ENCODE measurements around the gene NLRP1.

DNA sequence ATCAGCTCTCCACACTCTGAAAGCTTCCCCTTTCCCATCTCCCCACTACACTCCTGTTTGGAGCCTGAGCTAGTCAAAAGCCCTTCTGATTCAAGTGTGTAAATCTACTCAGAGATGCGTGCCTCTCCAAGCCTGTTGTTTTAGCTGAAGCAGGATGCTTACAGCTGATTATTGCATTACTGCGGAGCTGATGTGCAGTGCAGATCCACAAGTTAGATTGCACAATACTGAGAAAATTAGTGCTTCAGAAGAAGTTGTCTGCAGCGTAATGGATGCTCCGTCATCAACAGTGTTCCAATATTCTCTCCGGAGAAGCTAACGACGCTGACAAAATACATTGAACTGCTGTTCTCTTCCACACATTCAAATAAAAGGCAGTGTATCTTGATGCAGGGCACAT lies 44.8 kb upstream of the NLRP1 start:
- no peak for TF ChIP-seq POLR2AphosphoS5 (IDR thresholded peaks at IDR 0.05; ENCODE audit: borderline replicate concordance, low read depth, low read length)
- no peak for TF ChIP-seq EZH2 (IDR thresholded peaks at IDR 0.05)
- no peak for TF ChIP-seq FOXP2 (optimal IDR thresholded peaks at IDR 0.05; ENCODE audit: control extremely low read depth, extremely low read length, insufficient read depth)
